GM12872 (cell line): Measurements from ENCODE around the gene ZRANB1.

Experiments
- CTCF ChIP-seq: IDR thresholded peaks from 3 replicates; pipeline ENCODE4 v1.5.1; 2011; ENCODE audit warnings: low read depth, mild to moderate bottlenecking, low read length, moderate library complexity; ENCODE audit not compliant: insufficient read depth

Gene ZRANB1

GRCh38 chr10:125008689-125009638, 67.0 kb downstream of the ZRANB1 start:
- TF ChIP-seq CTCF = no peak

DNA sequence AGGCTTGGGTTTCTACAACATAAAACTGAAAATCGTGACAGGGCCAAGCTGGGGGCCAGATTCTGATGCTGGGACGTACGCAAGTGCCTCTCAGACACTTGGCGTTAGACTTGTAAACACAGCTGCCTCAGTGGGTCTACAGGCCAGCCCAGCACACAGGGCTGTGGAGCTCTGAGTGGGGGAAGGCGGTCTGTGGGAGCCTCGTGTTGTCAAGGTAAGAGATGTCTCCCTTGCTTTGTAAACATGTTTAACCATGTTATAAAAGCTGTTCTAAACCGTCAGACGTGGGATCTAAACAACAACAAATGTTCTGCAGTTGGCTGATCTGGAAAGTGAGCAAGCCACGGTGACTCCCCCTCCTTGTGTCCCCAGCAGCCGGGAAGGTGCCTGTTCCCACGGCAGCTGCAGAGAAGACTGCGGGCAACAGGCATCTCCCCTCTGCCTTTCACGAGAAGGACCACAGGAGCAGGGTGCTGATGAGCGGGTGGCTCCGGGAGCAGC, 67.8 kb downstream of the ZRANB1 start:
- no peak for TF ChIP-seq CTCF

- no peak for TF ChIP-seq CTCF
These were observed 68.4 kb downstream of the ZRANB1 start for GRCh38 chr10:125010362-125010761.

DNA sequence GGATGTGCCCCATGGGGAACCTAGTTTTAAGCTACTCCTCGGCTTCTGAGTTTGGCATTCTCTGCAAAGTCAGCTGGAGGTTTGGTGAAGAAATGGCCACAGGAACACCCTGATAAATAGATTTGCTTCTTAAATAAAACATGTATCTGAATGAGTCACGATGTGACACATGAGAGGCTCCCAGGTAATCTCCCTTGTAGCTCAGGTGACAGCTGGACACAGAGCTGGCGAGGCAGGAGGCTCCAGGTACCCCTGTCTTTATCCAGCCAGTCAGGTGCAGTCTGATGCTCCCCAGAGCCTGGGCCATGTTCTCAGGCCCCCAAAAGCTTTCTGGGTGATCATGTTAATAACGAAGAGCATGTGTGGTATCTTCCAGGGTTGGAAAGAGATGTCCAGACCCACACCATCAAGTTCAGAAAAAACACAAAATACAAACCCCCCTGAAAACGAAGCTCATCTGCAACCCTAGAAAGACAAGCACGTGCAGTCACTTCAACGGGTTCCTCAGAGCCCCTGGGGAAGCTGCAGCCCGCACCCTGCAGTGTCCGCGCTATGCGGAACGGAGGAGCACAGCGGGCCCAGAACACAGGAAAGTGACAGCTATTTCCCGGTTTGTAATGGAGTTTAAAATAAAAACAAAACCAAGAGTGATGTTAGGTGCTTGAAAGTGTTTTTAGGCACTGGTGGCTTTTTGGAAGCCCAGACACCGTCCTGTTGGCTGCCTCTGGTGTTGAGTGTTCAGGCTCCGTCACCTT, 69.4 kb downstream of the ZRANB1 start:
- TF ChIP-seq CTCF = no peak

DNA sequence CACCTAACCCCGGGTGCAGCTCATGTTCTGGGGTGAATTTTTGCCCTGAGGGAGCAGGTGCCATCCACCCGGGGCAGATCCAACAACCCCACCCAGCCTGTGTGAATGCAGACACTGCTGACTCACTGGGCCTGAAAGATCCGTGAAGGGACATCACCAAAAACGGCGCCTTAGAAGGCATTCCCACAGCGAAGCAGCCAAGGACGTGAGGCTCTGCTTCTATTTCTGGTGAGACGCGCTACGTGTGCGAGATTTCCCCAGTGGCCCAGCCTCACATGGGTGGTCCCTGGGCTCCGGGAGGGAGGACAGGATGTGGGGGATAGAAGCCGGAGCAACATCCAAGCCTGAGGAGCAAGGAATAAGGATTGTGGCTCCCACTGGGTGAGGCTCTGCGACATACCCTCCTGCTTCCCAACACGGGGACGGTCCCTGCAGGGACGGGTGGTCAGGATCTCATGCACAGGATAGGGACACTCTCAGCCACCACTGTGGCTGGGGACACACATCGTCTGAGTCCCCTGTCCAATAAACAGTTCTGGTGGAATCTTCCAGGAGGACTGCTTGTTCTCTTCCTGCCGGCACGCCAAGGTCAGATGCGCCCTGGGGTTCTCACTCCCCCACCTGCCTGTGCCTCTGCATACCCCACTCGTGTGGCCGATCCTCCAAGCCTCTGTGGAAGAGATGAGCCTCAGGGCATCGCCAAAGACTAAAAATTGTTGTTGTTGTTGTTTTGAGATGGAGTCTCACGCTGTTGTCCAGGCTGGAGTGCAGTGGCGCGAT, 70.2 kb downstream of the ZRANB1 start:
- TF ChIP-seq CTCF = no peak

GRCh38 chr10:125012851-125013528, 71.1 kb downstream of the ZRANB1 start:
- TF ChIP-seq CTCF = no peak
